Epithelial cell of esophagus (primary cell): ENCODE data around the gene DHPS.

Experiments
- DNase-seq: peaks from one replicate; pipeline ENCODE4 v3.0.0; 2010; ENCODE audit warnings: low read depth
- H3K4me3 ChIP-seq: 2 replicates; pipeline ENCODE4 v1.5.1; 2011; ENCODE audit warnings: mild to moderate bottlenecking, low read length, control low read depth
- TF ChIP-seq, protein P1 (sequence below): IDR thresholded peaks from 2 replicates; pipeline ENCODE4 v1.5.1; 2011; ENCODE audit warnings: low read depth, mild to moderate bottlenecking, low read length, control low read depth, inconsistent platforms; ENCODE audit not compliant: insufficient read depth; ENCODE audit errors: missing control alignments

The DHPS gene

DNA sequence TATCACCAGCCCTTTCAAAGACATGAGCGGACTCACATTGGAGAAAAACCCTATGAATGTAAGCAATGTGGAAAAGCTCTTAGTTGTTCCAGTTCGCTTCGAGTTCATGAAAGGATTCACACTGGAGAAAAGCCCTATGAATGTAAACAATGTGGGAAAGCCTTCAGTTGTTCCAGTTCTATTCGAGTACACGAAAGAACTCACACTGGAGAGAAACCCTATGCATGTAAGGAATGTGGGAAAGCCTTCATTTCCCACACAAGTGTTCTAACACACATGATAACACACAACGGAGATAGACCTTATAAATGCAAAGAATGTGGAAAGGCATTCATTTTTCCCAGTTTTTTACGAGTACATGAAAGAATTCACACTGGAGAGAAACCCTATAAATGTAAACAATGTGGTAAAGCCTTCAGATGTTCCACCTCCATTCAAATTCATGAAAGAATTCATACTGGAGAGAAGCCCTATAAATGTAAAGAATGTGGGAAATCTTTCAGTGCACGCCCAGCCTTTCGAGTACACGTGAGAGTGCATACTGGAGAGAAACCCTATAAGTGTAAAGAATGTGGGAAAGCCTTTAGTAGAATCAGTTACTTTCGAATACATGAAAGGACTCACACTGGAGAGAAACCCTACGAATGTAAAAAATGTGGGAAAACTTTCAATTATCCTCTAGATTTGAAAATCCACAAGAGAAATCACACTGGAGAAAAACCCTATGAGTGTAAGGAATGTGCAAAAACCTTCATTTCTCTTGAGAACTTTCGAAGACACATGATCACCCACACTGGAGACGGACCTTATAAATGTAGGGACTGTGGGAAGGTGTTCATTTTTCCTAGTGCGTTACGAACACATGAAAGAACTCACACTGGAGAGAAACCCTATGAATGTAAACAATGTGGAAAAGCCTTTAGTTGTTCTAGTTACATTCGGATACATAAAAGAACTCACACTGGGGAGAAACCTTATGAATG, 53.3 kb downstream of the DHPS start:
- DNase-seq = peak; percentile 11
- no peak overlapping the region for H3K4me3 ChIP-seq
- TF ChIP-seq, protein P1, sequence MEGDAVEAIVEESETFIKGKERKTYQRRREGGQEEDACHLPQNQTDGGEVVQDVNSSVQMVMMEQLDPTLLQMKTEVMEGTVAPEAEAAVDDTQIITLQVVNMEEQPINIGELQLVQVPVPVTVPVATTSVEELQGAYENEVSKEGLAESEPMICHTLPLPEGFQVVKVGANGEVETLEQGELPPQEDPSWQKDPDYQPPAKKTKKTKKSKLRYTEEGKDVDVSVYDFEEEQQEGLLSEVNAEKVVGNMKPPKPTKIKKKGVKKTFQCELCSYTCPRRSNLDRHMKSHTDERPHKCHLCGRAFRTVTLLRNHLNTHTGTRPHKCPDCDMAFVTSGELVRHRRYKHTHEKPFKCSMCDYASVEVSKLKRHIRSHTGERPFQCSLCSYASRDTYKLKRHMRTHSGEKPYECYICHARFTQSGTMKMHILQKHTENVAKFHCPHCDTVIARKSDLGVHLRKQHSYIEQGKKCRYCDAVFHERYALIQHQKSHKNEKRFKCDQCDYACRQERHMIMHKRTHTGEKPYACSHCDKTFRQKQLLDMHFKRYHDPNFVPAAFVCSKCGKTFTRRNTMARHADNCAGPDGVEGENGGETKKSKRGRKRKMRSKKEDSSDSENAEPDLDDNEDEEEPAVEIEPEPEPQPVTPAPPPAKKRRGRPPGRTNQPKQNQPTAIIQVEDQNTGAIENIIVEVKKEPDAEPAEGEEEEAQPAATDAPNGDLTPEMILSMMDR = no peak

GRCh38 chr19:12626958-12627357, 54.7 kb downstream of the DHPS start:
- no peak for DNase-seq
- TF ChIP-seq, protein P1 = no peak
- H3K4me3 ChIP-seq = no peak overlapping the region
